ENCODE measurements around the gene SMIM7.

- TF ChIP-seq POLR2A (IDR thresholded peaks at IDR 0.05) (no peak), CTCF (IDR thresholded peaks at IDR 0.05) (no peak), EP300 (IDR thresholded peaks at IDR 0.05) (no peak)
Measured at GRCh38 chr19:16619457-16619856, 40.5 kb downstream of the SMIM7 start.
